ELR (cell line): ENCODE results near the gene SATL1.
"Not testable (repeated sequence)": the region's sequence is repeated elsewhere in the genome, so short reads cannot be mapped to it uniquely, and the experiment has no call there.

ENCODE experiments used
- DNase-seq: peaks from one replicate; pipeline ENCODE4 v3.0.0-alpha.2; 2015; ENCODE audit warnings: low read depth

The SATL1 gene, protein sequence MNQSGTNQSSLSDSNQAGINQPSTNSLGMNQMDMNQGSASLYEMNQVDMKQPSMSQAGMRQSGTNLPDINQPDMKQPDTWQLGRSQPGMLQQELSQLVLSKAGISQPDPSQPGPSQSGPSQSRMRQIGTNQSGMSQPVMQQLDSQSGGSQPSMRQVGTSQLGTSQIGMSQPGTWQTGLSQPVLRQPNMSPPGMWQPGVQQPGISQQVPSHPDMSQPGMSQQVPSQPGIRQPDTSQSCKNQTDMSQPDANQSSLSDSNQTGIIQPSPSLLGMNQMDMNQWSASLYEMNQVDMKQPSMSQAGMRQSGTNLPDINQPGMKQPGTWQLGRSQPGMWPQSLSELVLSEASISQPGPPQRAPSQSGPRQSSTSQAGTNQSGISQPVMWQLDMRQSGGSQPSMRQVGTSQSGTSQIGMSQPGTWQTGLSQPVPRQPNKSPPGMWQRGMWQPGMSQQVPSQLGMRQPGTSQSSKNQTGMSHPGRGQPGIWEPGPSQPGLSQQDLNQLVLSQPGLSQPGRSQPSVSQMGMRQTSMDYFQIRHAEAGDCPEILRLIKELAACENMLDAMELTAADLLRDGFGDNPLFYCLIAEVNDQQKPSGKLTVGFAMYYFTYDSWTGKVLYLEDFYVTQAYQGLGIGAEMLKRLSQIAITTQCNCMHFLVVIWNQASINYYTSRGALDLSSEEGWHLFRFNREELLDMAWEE

DNA sequence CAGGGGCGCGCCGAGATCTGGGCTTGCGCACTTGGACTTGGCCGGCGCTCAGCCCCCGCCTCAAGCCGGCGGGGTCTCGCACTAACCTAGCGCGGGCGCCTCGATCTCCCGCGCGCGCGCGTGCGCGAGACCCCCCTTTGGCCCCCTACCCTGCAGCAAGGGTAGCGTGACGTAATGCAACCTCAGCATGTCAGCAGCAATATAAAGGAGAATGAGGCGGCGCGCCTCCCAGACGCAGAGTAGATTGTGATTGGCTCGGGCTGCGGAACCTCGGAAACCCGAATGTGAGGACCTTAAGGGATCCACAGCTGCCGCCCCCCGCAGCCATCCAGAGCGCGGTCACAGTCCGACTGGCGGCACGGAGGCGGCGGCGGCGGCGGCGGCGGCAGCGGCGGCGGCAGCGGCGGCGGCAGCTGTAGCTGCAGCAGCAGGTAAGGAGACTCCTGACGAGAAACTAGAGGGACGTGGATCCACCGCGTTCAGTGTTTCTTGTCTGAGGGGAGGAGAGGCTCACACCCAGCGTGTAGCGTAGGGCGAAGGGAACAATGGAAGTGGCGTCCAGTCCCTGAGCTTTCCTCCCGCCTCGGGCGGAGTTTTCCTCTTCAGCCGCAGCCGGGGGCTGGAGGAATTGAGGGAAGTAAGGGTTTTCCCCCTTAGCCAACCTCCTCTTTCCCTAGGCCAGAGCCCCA, at the start of gene SATL1, which contains the start of gene ZNF711:
TSS of gene SATL1 (minus strand) at position 19 of the 689 bp plus-strand sequence. CDS start 134,811 bp downstream, outside the sequence.
TSS of gene ZNF711 (plus strand) at position 231 of the 689 bp plus-strand sequence. CDS start 3,582 bp downstream, outside the sequence.
- DNase-seq: no peak

DNA sequence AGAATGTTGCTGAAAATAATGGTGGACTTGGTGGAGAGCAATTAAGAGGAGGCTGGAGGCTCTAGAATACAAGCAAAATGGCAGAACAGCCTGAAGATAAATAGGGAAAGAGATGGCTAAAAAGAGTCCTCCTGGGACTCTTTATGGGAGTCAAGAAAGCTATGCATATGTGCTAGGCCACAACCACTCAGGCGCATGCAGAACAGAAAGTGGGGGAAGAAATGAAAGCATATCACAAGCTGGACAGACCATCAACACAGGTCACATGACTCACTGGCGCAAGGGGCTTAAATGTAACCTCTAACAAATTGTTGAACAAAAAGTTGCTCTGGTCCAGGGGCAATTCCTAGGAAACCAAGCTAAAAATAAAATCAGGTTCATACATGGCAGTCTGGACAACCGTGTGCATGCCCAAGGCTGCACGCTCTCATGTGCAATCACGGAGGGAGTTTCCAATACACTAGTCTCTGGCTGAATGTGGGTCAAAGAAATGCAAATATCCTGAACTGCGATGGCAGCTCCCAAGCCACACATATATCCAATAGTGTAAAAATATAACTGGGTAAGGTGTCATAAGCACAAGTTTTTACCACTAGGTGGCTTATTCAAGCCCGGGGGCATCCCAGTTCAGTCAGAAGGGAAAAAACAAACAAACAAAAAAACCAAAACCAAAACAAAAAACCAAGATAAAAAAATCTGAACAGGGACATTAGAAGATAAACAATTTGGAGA, 45.6 kb upstream of the SATL1 start:
- DNase-seq: no peak

DNA sequence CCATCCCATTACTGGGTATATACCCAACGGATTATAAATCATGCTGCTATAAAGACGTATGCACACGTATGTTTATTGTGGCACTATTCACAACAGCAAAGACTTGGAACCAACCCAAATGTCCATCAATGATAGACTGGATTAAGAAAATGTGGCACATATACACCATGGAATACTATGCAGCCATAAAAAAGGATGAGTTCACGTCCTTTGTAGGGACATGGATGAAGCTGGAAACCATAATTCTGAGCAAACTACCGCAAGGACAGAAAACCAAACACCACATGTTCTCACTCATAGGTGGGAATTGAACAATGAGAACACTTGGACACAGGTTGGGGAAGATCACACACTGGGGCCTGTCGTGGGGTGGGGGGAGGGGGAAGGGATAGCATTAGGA, 41.7 kb upstream of the SATL1 start:
- DNase-seq: not testable (repeated sequence)

DNA sequence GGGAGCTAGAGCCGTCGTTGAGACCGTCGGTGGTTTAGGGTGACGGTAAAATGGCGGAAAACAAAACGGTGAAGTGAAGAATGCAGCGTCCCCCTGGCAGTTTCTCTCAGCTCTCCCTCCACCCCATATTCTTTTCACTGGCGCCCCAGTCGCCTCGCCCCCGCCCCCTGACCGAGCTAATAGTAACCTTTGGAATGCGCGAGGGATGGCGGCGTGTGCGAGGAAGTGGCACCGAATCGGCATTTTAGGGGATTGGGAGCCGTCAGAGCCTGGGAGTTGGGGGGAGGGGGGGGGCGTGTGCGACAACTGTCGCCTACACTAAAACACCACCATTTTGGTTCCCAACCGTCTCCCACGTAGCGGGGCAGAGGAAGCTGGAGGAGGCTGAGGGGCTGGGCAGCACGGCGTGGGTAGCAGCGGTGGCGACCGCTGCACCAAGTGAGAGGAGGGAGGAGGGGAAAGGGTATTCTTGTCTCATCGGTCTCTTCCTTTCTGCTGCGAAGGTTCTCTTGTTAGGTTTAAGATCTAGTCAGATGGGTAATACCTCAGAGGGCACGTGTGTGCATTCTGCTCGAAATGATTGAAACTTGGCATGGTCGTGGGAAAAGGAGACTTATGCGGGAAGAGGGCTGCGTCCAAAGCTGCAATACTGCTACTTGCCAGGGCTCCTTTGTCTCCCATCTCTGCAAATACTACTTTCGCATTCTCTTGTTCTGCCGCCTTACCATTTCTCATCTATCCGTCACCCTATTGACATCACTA, 1.1 kb upstream of the SATL1 start:
- DNase-seq: no peak

DNA sequence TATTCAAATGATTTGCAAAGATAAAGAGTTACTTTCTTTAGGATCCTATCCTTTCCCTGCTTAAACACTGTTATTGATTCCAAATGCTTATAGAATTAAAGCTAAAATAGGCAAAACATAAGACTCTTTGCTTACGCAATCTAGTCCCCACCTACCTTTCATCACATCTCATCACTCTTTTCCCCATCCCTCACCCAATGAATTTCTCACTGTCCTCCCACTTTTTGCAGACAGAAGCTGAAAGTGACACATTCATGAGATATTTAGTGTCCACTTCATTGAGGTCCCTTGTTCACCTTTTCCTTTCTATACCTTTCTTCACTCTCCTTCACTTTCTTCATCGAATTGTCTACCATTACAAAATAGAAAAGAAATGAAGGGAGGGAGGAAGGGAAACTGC, 424 bp downstream of the SATL1 start:
- no peak for DNase-seq

DNA sequence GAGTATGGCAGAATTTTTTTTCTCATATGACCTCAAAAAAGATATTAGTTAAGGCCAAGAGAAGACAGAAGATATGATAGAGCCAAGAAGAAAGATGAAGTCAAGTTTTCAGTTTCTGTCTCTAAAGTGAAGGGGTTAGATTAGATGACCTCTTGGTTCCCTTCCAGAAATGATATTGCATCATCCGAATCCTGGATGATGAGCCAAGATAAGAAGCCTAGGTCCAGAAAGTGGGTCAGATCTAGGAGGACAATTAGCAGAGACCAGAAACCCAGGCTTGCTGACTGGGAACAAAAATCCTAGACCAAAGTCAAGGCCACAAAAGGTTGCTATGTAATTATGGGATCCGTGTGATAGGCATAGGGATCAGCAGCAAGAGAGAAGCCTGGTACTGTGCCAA, 20.2 kb downstream of the SATL1 start:
- DNase-seq: no peak

DNA sequence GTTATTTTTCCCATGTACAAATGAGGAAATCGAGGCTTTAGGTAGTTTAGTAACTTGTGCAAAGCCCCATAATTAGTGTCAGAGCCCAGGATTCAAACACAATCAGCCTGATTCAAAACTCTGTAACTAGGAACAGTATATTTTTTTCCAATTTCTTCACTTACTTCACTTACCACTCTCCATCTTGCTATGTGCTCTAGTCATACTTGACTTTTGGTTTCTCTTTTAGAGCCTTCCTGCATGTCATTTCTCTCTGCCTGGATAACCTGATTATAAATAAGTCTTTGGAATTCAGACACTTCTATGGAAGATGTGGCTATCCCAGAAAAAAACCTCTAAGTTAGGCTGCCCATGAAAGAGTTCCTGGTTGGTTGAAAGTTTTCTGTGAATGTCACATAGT, 22.2 kb downstream of the SATL1 start:
- no peak for DNase-seq

DNA sequence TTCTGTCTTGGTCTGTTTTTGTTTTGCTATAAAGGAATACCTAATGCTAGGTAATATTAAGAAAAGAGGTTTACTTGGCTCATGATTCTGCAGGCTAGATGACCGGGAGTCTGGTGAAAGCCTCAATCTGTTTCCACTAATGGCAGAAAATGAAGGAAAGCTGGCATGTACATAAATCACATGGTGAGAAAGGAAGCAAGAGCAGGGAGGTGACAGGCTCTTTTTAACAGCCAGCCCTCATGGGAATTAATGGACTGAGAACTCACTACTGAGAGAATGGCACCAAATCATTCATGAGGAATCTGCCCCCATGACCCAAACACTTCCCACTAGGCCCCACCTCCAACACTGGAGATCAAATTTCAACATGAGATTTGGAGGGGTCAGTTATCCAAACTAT, 27.6 kb downstream of the SATL1 start:
- no peak for DNase-seq

DNA sequence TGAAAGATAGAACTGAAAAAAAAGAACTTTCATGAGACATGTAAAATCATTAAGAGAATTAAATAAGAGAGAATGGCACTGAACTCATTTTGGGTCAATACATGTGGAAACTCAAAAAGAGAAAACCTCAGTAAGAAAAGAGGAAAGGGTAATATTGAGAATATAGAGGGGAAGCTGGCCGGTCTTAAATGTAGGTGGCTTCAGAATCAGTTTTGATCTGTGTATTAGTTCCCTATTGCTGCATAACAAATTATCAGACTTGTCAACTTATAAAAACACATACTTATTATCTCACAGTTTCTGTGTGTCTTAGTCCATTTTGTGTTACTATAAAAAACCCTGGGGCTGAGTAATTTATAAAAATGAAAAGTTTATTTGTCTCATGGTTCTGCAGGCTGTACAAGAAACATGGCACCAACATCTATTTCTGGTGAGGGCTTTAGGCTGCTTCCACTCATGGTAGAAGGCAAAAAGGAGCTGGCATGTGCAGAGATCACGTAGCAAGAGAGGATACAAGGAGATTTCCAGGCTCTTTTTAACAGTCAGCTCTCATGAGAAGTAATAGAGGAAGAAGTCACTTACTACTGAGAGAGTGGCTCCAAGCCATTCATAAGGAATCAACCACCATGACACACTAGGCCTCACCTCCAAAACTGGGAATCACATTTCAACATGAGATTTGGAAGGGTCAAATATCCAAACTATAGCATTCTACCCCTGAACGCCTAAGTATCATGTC, 29.6 kb downstream of the SATL1 start:
- no peak for DNase-seq

DNA sequence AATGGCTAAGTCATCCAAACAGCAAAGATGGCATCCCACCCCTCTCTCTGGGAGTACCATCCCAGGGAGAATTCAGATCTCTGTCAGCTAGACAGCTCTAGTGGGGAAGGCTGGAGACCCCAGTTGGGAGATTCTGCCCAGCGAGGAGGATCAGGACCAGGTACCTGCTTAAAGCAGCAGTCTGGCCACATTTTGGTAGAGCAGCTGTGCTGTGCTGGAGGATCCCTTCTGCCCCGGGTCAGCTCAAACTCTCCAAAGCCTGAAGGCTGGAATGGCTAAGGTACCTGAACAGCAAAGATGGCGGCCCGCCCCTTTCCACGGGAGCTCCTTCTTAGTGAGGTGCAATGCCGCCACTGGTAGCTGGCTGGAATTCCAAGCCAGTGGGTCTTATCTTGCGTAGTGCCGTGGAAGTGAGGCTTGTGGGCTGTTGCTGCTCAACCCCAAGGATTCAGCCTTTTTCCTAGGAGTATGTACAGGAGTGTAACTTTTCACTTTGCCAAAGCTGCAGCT, 40.1 kb downstream of the SATL1 start:
- DNase-seq: no peak

DNA sequence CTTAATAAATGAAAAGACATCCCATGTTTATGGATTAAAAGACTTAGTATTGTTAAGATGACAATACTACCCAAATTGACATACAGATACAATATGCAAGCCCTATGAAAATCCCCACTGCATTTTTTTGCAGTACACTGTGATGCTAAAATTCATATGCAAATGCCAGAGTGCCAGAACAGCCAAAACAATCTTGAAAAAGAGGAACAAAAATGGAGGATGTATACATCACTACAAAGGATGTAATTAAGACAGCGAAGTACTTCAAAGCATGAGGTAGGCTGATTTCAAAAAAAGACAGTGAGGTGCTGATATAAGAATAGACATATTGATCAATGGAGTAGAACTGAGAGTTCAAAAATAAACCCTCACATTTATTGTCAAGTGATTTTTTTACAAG, 47.3 kb downstream of the SATL1 start:
- no peak for DNase-seq

DNA sequence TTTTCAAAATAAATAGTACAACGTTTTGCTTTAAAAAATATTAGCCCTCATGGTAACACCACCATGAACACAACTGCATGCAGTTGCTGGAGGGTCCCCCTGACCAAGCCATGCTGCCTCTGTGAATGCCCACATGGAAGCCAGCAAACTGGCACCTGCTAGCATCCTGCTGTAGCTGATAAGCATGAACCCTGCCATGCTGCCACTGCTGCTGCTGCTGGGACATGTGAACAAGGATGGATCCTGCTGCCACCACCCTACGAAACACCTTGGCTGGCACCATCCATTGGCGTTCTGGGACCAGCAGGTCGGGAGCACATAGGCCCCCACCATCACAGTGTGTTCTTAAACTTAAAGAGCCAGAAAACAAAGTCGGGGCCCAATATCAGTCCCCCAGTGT, 83.9 kb downstream of the SATL1 start:
- DNase-seq: no peak

DNA sequence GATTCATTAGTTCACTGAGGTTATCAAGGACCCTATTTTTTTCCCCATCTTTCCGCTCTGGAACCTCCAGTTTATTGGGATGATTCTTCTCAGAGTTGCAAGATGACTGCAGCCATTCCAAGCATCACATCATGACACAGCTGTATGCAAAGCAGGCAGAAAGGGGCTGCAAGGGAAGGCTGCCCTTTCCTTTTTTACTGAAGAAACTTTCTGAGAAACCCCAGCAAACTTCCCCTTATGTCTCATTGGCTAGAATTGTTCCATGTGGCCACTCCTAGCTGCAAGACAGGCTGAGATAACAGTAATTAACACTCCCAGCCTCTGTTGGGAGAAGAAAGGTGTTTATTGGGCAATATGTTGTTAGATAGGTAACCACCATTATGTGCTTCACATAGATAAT, 102.6 kb downstream of the SATL1 start:
- DNase-seq: no peak

DNA sequence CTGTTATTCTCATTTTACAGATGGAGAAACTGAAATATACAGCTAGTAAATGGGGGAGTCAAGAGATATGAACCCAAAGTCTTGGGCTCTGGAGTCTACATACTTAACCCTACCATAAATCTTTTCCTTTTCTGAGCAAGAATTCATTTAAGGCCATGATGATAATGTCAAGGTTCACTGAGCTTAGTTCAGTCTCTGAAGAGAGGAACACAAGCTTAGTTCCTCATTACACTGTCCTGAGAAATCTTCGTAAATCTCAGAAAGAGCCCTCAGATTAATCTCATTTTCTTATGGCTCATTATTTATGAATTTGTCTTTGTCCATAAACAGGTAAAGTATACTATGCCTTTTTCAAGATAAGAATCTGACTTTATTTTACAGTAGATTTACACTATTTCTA, 104.2 kb downstream of the SATL1 start:
- no peak for DNase-seq

DNA sequence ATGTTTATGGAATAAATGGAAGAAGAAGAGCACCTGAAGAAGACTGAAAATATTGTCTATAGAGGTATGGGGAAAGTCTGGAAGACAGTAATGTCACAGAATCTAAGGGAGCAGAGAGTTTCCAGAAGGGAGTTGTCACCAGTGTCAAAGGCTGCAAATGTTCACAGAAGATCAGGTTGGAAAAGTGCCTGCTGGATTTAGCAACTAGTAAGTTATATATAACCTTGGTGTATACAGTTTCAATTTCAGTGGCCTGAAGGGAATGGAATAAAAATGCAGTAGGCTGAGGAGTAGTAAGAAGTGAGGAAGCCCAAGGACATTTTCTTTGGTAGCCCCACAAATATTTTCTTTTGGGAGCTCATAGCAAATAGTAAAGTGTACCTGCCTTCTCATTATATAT, 107.2 kb downstream of the SATL1 start:
- DNase-seq: no peak

DNA sequence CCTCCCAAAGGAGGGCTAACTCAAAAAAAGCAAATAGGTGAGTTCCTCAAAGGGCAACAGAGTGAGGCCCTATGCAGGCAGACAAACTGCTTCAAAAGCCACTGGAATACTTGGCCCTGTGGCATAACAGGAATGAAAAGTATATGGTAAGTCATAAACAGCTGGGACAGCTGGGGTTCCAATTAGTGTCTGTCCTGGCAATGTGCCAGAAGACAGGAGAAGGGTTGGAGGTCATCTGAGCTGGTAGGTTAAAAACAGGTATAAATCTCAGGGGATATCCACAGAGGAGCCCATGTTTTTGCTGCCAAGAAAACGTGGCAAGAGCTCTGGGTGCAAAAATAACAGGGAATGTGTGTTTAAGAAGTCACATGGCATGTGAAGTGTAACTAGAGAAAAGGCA, 128.3 kb downstream of the SATL1 start:
- DNase-seq: no peak

DNA sequence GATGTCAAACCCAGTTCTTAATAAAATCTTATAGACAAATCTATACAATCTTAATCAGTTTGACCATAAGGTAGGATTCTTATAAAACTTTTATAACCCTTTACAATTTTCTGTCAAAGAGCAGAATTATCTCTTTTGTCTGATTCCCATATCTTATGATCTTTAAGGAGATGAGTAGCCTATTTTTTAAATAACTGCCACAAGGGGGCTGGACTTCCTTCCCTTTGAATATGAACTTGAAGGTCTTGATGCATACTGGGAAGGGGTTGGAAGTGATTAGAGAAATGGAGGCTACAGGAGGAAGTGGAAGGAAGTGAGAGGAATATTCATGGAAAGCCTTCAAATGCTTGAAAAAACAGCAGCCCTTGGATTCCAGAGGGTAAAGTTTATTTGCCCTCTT, 128.8 kb downstream of the SATL1 start:
- DNase-seq: peak; percentile 1

DNA sequence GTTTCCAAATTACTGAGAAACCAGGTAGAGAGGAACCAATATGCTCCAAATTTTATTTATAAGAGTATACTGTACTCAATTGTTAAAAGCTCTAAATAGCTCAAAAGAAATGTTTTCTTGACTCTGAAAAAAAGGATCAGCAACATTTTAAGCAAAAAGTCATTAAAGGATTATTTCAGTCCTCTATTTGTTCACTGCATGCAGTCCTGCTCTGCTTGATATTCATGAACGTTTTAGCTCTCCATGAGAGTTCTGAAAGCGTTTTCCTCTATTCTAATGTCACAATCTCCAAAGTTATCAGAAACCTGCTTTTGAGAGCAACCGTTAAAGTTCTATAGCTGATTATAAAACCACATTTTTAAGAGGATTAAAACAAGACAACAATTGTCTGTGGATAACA, 129.4 kb downstream of the SATL1 start:
- no peak for DNase-seq

DNA sequence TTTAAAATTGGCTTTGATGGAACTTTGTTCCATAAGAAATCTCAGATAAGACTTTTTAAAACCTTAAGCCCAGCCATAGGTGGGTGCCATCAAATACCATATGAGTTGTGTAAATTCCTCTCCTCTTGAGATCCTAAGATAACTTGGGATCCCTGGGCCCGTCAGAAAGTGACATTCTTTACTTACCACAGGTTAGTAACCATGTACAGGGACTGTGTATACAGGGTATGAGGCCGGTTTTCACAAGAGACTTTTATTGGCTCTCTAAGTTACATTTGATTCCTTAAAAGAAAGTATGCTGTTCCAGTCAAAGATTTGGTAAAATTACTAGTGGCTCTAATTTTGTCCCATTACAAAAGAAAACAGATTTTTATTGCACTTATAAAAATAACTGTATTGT, 129.8 kb downstream of the SATL1 start:
- no peak for DNase-seq

DNA sequence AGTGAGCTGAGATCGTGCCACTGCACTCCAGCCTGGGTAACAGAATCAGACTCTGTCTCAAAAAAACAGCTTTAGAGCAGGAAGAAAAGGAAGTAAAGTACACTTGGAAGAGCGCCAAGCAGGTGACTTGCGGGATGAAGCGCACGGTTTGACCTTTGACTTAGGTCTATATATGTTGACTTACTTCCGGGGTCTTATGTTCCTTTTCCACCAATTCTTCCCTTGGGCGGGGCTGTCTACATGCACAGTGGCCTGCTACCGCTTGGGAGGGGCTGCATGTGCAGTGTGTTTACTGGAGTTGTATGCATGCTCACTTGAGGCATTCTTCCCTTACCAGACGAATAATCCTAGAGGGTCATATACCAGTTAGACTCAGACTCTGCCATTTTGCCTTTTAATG, 131.3 kb downstream of the SATL1 start:
- no peak for DNase-seq

DNA sequence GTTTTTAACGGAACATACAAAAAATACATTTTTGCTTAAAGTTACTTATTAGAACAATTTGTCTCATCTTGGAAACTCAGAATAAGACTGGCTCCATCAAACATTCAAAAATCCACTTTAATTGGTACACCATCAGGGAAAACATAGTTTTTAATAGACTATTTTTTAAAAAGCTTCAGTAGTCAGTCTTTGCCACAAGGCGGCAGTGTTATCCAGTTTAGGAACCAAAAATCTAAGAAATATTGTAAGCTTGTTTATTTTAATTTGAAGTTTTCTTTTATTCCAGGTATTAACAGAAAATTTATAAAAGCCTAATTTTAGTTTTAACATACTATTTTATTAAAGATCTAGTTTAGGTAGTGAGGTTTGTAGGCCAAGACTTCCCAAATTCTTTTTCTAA, 132.2 kb downstream of the SATL1 start:
- peak; percentile 14 for DNase-seq
